HG02884 (cell line): ENCODE measurements around the gene ANKFY1.

Source experiments
- ATAC-seq: cut with Tn5 transposase; IDR thresholded peaks from one replicate; pipeline ENCODE4 v1.9.1; 2021; ENCODE audit warnings: mild to moderate bottlenecking, moderate library complexity; ENCODE audit not compliant: unreplicated experiment

ANKFY1 gene

GRCh38 chr17:4184811-4185210 lies 79.0 kb downstream of the ANKFY1 start:
- ATAC-seq = no peak

- ATAC-seq = no peak
Measured at GRCh38 chr17:4182043-4182442, 81.7 kb downstream of the ANKFY1 start.

GRCh38 chr17:4180791-4181190 lies 83.0 kb downstream of the ANKFY1 start:
- no peak for ATAC-seq

- ATAC-seq = no peak
Measured at GRCh38 chr17:4179071-4179470, 84.7 kb downstream of the ANKFY1 start.

GRCh38 chr17:4178651-4179050 lies 85.1 kb downstream of the ANKFY1 start:
- no peak for ATAC-seq

- no peak for ATAC-seq
Measured at GRCh38 chr17:4177806-4178205, 86.0 kb downstream of the ANKFY1 start.

- no peak for ATAC-seq
Measured at GRCh38 chr17:4176808-4177472, 86.8 kb downstream of the ANKFY1 start.

- no peak for ATAC-seq
Measured at GRCh38 chr17:4175921-4176807, 87.6 kb downstream of the ANKFY1 start.

- no peak for ATAC-seq
Measured at GRCh38 chr17:4174556-4174955, 89.2 kb downstream of the ANKFY1 start.

- ATAC-seq = no peak
Measured at GRCh38 chr17:4173781-4174180, 90.0 kb downstream of the ANKFY1 start.

GRCh38 chr17:4172356-4172755 lies 91.4 kb downstream of the ANKFY1 start:
- no peak for ATAC-seq

- no peak for ATAC-seq
Measured at GRCh38 chr17:4170639-4171280, 93.0 kb downstream of the ANKFY1 start.

GRCh38 chr17:4167786-4168185 lies 96.0 kb downstream of the ANKFY1 start:
- ATAC-seq = no peak

GRCh38 chr17:4166419-4166818 lies 97.4 kb downstream of the ANKFY1 start:
- no peak for ATAC-seq

GRCh38 chr17:4165301-4166010 lies 98.3 kb downstream of the ANKFY1 start:
- no peak for ATAC-seq

- ATAC-seq = no peak
Measured at GRCh38 chr17:4163951-4164350, 99.8 kb downstream of the ANKFY1 start.

GRCh38 chr17:4162775-4163466 lies 100.9 kb downstream of the ANKFY1 start:
- ATAC-seq = no peak

- ATAC-seq = no peak
Measured at GRCh38 chr17:4162321-4162720, 101.5 kb downstream of the ANKFY1 start.

- ATAC-seq = no peak
Measured at GRCh38 chr17:4161967-4162305, 101.8 kb downstream of the ANKFY1 start.

- no peak for ATAC-seq
Measured at GRCh38 chr17:4161192-4161966, 102.4 kb downstream of the ANKFY1 start.
